Suprapubic skin (tissue), 3 donors: Measurements from ENCODE around the gene TDRD5.
"Not testable (repeated sequence)": the region's sequence is repeated elsewhere in the genome, so short reads cannot be mapped to it uniquely, and the experiment has no call there.

ENCODE experiments used
- CTCF ChIP-seq, 2 donors: fragments of 200-600 bp in 1 of 2; fragments of 450-650 bp in 1 of 2; sonication (generic) in 1 of 2; IDR thresholded peaks; one replicate each; pipeline ENCODE4 v1.5.1; 2016 to 2019; ENCODE audit warnings: antibody characterized with exemption in 2 of 2, mild to moderate bottlenecking in 1 of 2, moderate library complexity in 1 of 2
- EP300 ChIP-seq: sonication (generic); formaldehyde crosslinking; IDR thresholded peaks from one replicate; pipeline ENCODE4 v1.6.1; 2017; ENCODE audit warnings: antibody characterized with exemption

GRCh38 chr1:179694530-179694929, 102.9 kb downstream of the TDRD5 start:
- not testable (repeated sequence) for TF ChIP-seq CTCF (IDR thresholded peaks at IDR 0.05); EP300
